ENCODE data around the gene DYNC1H1.

DYNC1H1 gene

DNA sequence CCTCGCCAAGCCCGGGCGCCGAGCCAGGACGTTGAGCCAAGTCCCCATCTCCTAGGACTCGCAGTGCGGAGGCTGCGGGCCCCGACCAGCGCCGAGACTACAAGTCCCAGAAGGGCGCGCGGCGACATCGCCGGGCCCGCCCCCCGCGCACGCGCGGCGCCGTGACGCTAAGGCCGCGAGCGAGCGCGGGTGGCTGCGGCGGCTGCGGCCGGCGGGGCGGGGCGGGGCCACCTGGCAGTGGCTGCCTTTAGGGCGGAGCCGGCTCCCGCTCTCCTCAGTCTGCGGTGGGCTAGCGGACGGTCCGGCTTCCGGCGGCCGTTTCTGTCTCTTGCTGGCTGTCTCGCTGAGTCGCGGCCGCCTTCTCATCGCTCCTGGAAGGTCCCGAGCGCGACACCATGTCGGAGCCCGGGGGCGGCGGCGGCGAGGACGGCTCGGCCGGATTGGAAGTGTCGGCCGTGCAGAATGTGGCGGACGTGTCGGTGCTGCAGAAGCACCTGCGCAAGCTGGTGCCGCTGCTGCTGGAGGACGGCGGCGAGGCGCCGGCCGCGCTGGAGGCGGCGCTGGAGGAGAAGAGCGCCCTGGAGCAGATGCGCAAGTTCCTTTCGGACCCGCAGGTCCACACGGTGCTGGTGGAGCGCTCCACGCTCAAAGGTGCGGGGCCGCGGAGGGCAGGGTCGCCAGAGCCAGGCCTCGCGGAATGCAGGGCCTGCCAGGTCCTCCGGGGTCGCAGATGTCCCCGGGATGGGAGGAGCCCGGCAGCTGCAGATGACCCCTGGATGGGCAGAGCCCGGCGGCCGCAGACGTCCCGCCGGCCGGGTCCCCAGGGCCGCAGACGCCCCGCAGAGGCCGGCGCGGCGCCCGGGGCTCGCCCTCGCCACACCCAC lies at the start of gene DYNC1H1:
Gene DYNC1H1 (plus strand): TSS at position 277 of the 884 bp plus-strand sequence. CDS start 119 bp downstream, at position 396.
- peak; percentile 86 for DNase-seq (ENCODE audit: low spot score)

DNA sequence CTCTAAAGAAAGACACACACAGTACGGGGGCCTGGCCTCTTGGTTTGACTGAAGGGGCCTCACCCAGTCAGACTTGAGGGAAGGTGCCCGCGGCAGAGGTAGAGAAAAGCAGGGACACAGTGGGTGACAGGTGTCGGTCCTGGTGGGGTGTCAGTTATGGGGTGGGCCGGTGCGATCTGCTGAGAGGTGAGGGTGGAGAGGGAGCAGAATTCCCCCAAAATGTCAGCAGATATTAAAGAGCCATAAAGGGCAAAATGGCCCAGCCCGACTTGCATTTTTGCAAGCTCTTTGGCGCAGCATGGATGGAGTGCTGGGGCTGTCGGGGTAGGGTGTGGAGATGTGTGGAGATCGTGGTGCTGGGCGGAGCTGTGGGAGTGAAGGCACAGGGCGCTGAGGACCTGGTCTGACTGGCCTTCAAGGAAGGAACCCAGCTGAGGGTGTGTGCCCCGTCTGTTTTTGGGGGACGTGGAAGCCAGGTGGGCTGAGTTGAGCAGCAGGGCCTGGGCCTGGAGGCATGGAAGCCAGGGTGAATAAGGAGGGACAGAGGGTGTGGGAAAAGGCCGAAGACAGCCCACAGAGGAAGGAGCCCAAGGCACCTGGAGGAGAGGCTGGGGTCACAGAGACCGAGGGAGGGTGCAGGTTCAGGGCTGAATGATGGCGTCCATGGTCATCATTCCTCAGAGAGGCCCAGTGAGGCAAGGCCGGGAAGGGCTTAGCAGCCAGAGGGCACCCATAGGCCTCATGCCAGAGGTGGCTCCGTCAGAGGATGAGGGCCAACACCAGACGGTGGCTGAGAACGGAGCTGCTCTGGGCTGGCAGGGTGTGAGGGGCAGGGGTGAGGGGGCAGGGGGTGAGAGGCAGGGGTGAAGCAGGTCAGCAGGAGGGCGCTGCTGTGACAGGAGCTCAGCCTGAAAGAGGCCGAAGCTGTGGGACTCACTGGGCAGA lies 48.2 kb upstream of the DYNC1H1 start:
- DNase-seq (ENCODE audit: low spot score), result no peak

DNA sequence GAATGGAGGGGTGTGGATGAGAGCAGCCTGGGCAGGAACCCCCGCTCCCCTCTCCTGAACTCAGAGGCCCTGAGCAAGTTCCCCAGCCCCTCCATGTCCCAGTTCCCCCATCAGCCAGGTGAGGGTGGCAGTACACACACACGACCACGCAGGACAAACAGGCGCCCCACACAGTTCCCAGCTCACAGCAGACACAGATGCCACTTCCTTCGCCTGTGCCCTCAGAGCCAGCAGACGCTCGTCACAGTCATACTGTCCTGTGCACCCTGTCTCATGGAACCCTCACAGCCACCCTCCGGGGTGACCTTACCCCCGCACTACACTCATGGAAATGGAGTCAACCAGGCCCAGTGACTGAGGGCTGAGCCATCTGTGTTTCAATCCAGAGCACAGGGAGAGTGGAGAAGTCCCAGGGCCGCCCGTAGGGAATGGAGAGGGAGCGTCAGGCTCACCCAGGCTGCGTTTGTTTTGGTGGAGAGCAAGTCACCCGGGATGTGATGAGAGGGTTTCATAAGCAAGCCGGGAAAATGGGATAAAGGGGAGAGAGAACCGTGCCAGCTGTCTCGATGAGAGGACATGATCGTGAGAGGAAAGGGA lies 47.5 kb upstream of the DYNC1H1 start:
- no peak for DNase-seq (ENCODE audit: low spot score)

DNA sequence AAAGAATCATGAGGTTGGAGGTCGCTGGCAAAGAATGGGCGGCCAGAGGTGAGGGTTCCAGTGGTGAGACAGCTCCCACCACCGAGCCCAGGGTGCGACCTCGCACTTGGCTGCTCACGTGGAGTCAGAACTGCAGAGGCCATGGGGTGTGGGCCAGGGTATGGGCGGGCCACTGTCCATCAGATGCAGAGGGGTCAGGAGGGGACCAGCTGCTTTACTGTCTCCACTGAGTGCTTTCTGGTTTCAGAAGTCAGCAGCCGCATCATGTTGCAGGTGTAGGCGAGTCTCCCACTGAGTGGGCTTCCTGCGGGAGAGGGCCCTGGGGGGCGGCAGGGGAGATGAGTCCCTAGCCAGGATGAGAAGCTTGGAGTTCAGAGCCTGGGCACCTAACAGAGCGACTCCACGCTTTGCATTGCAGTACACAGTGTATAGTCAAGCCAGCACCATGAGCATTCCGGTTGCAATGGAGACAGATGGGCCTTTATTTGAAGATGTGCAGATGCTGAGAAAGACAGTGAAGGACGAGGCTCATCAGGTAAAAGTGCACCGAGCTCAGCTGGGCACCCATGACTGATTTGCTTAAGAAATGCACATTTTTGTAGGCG lies 46.9 kb upstream of the DYNC1H1 start:
- DNase-seq (ENCODE audit: low spot score), result no peak

DNA sequence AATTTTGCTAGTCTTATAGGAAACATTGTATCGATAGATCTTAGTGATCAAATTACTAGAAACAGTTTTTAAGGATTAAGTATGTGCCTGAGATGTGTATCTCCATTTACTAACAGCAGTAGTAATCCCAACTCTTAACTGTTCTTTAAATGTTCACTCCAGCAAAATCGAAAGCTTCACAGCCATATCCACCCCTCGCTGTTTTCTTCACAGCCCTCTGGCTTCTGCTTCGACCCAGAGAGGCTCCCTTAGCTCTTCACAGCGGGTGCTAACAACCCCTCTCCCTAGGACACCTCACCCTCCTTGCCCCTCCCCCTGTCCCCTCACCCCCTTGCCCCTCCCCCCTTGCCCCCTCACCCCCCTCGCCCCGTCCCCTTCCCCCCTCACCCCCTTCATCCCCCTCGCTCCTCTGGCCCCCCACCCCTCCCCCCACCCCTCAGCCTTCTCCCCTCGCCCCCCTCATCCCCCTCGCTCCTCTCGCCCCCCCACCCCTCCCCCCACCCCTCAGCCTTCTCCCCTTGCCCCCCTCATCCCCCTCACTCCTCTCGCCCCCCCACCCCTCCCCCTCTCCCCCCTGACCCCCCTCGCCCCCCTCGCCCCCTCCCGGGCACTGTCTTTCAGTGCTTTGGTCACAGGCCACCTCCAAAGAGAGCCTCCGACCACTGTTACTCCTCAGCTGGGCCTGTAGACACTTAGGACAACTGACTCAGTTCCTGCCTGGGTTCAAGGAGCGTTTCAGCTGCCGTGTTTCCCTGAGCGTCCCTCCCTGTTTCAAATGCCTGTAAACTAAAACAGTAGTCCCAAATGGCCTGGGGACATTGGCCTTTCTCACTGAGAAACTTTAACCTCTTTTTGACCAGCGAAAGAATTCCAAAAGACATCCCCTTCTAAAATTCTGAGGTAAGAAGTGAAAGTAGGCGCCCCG lies 46.0 kb upstream of the DYNC1H1 start:
- DNase-seq (ENCODE audit: low spot score), result no peak

DNA sequence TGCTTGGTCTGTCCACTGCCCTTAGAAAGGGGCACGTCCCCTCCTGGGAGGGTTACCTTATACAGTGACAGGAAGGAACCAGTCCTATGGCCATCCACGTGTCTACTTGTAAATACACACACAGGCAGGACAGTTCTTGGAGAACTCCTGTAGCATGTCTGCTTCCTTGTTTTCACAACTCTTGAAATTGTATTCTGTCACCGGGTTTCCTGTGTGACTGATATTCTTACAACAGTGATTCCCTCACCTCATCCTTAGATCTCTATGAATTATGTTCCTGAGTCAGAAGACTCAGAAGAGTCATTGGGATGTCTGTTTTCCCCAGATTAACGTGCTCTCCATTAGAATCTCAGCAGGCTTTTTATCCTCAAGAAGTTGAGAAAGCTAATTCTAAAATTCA lies 44.1 kb upstream of the DYNC1H1 start:
- no peak for DNase-seq (ENCODE audit: low spot score)

DNA sequence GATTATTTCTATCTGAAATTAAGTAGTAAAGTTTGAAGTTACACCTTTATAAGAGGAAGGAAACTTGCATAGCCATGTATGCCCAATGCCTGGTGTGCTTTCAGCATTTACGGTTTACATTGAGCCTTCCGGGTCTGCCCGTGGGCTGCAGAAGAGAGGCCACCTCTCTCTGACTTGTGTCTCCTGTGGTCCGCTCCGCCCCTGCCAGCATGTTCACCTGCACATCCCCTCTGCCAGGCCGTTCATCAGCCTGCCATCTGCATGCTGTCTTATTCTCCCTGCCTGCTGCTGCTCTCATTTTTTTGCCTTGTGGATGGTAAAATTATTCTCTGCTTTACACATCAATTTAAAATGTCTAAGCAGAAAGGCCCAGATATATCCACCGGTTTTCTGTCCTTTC lies 41.5 kb upstream of the DYNC1H1 start:
- DNase-seq (ENCODE audit: low spot score), result no peak

DNA sequence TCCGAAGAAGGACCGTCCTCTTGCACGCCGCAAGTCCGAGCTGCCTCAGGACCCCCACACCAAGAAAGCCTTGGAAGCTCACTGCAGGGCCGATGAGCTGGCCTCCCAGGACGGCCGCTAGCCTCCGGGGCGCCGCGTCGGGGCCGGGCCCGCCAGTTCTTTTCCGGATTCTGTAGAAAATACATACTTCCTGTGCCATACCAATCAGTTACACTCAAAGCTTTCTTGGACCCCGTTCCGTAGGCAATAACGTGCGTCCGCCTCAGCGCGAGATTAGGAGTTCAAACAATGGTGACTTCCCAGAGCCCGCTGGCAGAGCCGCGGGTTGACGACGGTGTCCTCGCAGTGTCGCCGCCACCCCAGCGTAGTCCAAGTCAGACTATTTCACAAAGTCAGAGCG lies 39.2 kb upstream of the DYNC1H1 start:
- no peak for DNase-seq (ENCODE audit: low spot score)

DNA sequence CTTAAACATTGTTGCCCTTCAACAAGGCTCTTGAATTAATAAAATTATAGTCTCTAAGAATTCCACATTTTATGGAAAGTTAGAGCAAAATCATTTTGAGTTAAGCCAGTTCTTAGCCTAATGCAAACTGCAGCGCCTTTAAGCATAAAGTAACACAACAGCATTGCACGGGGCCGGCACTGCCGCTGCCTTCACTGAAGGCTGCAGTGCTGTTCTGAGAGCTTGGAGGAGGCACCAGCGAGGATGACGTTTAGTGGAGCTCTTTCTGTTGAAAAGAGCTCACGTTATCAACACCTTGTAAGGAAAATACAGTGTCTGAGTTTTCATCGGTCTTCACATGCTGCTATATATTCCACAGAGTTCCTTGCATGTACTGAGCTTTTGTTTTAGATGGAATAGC lies 38.3 kb upstream of the DYNC1H1 start:
- no peak for DNase-seq (ENCODE audit: low spot score)

DNA sequence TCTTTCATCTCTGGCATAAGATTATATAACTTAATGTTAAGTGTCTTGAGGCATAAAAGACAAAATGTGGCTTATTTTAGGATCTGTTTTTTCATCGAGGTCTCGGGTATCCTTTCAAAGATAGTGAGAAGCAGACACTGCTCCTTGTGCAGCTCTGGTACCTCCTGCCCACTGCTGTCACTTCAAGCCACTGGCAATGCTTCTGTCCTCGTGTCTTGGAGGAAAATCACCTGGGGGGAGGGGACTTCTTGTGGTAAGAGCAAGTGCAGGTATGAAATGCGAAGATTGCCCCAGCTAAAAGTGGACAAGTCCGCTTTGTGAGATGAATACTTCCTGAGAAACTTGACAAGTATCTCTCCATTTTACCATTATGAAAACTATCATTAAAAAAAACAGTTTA lies 37.8 kb upstream of the DYNC1H1 start:
- DNase-seq (ENCODE audit: low spot score), result no peak

DNA sequence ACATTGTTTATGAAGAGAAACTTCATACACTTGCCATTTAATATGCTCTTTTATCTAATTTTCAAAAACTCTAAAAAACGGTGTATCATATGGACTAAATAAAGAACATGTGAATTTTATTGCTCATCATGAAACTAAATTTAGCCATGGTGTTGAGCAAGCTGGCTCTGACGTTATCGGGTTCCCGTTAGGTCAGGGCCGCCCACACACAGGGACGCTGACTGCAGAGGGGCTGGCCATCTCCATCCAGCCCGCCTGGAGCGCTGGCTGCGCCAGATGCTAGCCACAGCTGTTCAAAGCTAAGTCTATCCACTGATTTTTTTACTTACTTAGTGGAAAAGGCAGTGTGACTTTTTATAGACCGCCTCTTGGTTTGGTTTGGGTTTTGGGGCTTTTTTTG lies 36.5 kb upstream of the DYNC1H1 start:
- DNase-seq (ENCODE audit: low spot score), result no peak

DNA sequence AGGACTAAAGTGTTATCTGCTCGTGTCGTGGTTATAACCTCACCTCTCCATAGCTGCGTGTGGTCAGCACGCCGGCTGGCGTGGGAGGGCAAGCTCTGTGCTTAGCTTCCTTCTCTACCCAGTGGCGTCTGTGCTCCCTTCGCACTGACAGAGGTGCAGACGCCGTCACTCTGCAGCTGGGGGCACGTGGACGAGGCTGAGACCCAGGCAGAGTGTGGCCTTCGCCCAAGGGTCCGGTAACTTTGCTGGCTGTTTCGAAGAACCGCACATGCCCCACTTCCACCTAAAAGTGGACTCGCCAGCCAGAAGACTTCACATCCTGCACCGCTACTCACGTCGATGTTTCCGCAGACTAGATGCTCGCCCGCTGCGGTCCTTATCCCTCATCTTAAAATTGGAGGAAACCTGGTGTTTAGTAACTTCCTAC lies 35.9 kb upstream of the DYNC1H1 start:
- DNase-seq (ENCODE audit: low spot score), result no peak

DNA sequence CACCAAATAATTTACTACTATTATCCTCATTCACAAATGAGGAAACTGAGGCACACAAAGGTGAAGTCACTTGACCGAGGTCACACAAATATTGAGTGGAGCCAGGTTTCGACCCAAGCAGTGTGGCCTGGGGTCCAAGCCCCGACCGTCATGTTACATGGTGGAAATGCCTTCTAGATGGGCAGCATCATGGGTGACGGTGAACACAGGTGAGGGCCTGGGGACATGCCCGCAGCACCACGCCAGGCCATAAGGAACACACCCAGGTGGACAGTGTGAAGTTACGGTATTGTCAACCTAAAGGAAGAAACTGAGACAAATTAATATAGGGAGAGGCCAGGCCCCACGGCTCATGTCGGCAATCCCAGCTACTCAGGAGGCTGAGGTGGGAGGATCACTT lies 35.3 kb upstream of the DYNC1H1 start:
- no peak for DNase-seq (ENCODE audit: low spot score)

DNA sequence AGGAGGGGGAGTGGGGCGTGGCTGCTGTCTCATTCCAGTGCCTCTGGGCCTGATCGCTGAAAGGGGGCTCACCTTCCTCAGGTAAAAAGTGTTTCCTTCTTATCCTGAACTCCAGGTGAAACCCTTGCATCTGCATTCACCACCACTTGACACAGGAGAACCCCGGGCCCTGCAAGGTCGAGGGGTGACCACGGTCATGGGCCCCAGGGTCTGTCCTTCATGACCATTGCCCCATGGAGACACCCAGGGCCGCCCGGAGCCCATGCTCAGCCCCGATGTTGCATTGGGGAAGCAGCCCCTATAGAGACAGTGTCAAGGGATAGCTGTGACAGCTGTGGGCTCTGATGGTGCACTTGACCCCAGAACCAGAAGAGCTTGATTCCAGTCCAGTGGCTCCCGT lies 34.4 kb upstream of the DYNC1H1 start:
- DNase-seq (ENCODE audit: low spot score), result no peak

DNA sequence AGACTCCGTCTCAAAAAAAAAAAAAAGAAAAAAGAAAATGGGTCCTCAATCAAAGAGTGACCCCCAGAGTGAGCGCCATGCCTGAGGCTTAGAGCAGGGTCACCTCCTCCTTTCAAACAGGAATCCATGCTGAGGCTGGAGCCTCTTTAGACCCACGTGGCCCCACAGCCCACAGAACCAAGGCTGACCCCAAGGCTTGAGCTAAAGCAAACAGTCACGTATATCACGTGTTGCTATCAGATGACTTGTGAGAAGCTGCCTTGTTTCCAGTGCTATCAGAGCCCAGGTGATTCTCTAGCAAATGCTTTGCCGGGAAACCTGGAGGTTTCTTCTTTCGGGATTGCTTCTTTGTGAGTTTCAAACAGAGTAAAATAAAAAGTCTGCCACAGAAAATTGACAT lies 31.7 kb upstream of the DYNC1H1 start:
- DNase-seq (ENCODE audit: low spot score), result no peak

DNA sequence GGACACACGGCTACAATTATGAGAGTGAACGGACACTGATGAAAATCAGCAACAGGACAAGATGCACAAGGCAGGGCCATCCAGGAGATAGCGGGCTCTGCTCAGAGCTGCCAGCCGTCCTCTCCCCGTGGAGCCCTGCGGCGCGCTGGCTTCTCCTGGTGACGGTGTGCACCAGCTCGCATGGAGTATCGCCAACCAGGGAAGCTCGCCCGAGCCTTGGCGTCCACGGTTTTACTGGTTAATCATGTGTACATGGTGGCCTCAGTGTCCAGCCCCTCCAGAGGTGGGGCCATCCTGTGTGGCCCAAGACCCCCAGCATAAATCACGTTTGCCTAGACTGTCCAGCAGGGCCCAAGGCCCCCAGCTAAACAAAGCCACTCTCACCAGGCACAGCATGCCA lies 31.2 kb upstream of the DYNC1H1 start:
- no peak for DNase-seq (ENCODE audit: low spot score)

DNA sequence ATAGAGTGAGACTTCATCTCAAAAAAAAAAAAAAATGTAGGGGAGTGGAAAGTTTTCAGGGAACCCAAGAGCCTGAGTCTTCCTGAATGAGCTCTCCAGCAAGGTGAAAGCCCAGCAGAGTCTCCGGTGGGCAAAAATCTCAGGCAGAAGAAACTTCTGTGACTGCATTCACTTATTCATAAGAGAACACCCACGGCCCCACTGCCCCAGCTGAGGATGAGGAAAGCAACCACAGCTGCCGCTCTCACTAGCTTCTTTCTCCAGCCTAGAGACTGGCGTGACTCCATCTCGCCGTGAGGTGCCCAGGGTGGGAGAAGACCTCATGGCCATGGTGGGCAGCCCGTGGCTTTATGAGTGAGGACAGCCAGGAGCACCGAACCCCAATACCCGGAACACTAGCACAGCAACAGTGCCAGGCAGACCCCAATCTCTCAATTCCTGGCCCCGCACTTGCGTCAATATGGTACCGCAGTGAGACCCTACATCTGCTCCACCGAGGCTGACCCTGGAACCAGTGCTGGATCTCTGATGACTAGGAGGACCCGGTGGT lies 29.7 kb upstream of the DYNC1H1 start:
- DNase-seq (ENCODE audit: low spot score), result no peak

DNA sequence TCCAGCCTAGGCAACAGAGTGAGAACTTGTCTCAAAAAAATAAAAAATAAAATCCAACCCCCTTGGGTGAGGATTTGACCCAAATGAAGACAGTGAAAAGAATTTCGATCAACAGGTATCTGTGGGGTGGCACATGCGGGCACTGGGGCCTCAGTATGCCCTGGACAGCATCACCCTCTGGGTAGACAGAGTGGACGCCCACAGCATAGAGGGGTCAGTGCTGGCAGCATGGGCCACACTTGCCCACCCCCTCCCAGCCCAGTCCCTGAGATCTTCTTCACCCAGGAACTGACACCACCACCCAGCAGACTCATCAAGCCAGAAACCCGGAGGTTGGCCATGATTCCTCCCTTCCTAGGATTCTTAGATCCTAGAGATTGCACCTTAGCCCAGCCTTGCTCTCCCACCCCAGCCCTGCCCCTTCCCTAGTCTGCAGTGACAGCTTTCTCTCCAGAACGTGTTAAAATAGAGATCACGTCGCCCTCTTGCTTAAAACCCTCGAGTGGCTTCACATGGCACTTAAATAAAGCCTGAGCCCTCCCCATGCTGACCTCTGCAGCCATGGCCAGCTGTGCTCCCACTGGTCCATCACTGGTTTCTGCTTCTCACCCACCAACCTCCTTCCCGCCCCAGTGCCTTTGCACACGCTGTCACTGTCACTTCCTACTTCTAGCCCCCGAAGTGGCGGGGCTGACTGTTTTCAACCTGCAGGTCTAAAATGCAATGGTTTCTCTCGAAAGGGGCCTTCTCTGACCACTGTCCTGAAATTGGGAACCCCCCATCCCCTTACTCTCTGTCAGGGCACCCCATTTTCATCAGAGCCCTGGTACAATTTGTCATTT lies 26.2 kb upstream of the DYNC1H1 start:
- DNase-seq (ENCODE audit: low spot score), result no peak

DNA sequence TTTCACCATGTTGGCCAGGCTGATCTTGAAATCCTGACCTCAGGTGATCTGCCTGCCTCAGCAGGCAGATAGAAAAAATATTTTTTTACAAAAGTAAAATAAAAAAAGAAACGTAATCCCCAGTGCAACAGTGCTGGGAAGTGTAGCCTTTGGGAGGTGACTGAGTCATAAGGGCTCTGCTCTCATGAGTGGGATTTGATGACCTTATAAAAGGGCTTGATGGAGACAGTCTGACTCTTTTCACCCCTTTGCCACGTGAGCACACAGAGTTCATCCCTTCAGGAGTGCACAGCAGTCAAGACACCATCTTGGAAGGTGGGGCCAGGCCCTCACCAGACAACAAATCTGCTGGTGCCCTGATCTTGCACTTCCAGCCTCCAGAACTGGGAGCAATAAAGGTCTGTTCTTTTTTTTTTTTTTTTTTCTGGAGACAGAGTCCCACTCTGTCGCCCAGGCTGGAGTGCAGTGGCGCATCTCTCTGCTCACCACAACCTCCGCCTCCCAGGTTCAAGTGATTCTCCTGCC lies 24.7 kb upstream of the DYNC1H1 start:
- no peak for DNase-seq (ENCODE audit: low spot score)

DNA sequence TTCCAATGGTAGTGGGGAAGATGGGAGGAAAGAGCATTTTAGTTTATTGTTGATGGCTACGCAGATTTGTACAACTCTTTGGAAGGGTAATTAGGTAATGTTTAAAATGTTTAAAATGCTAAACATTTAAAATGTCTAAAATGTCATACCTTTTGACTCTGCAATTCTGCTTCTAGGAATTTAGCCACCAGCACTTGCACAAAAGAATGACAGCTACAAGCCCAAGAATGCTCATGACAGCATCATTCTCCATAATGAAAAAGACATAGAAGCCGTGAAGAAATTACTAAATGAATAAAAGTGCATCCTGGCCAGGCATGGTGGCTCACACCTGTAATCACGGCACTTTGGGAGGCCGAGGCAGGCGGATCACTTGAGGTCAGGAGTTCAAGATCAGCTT lies 19.9 kb upstream of the DYNC1H1 start:
- no peak for DNase-seq (ENCODE audit: low spot score)

All from CD4-positive, alpha-beta T cell treated with Interleukin-2 at 100 ng/mL for 4 hours (primary cell).